HCT116 (cell line): Measurements from ENCODE around the gene METRN. TPM values are rescaled to one million over a fixed set of nuclear protein-coding genes. Genes with fewer than 3 reads are reported as not detected.

Experiments used
- ATAC-seq: fragments of 200-7000 bp; cut with Tn5 transposase; 2 replicates; pipeline ENCODE4 v1.9.1; 2020; ENCODE audit warnings: mild to moderate bottlenecking, moderate library complexity
- BruUV-seq: library from RNA; stranded (reverse); fragments of 400-500 nt; replicated peaks from 2 replicates; lab custom pipeline; 2021; lab: Mats Ljungman, UMichigan
- CTCF ChIA-PET: fragments of 300-600 bp; sonication (Branson Sonifier 250); formaldehyde crosslinking; loops from one replicate; lab custom pipeline; 2021; ENCODE audit warnings: antibody characterized with exemption; lab: Charles Lee
- POLR2A ChIA-PET: fragments of 300-600, 350-600 bp; sonication (Branson Sonifier 250); formaldehyde crosslinking; loops from one replicate; lab custom pipeline; 2021; ENCODE audit warnings: antibody characterized with exemption; lab: Charles Lee
- RAD21 ChIA-PET, 2 experiments: fragments of 300-600 bp; sonication (Branson Sonifier 250); formaldehyde crosslinking; loops; one replicate each; lab custom pipeline; 2023; ENCODE audit warnings: low total read pairs in 2 of 2; ENCODE audit not compliant: uncharacterized antibody in 2 of 2, unreplicated experiment in 2 of 2, low non-redundant PET in 1 of 2; lab: Charles Lee
- DNase-seq: peaks from one replicate; pipeline ENCODE4 v3.0.0-alpha.2; 2010; ENCODE audit warnings: low read depth, low spot score
- H2AFZ ChIP-seq: fragments of 200-600 bp; shearing (Covaris generic), sonication (generic); 2 replicates; pipeline ENCODE4 v1.6.1; 2017; ENCODE audit warnings: low read depth, mixed run types, mixed read lengths, antibody characterized with exemption, low read length; ENCODE audit not compliant: poor library complexity, severe bottlenecking
- H3K27ac ChIP-seq: 2 replicates; pipeline ENCODE4 v1.5.1; 2012; ENCODE audit warnings: low read depth, low read length
- H3K27me3 ChIP-seq: fragments of 200-600 bp; sonication (generic); 2 replicates; pipeline ENCODE4 v1.6.1; 2016; ENCODE audit warnings: mixed run types, low read length, mixed read lengths; ENCODE audit not compliant: insufficient read depth
- H3K36me3 ChIP-seq, 2 experiments: fragments of 200-500 bp in 1 of 2; fragments of 200-600 bp in 1 of 2; sonication (Bioruptor generic) in 1 of 2; sonication (generic) in 1 of 2; 2 replicates each; pipeline versions ENCODE4 v1.5.1 to v1.6.1; 2014 to 2016; ENCODE audit warnings: low read length in 2 of 2, inconsistent platforms in 1 of 2, mixed read lengths in 1 of 2, mixed run types in 1 of 2; ENCODE audit not compliant: insufficient read depth in 2 of 2, control insufficient read depth in 1 of 2
- H3K4me1 ChIP-seq, 2 experiments: fragments of 200-600 bp in 1 of 2; sonication (generic) in 1 of 2; 2 replicates each; pipeline versions ENCODE4 v1.5.1 to v1.6.1; 2012 to 2017; ENCODE audit warnings: low read length in 2 of 2, inconsistent platforms in 1 of 2, mild to moderate bottlenecking in 1 of 2, mixed read lengths in 1 of 2, mixed run types in 1 of 2, moderate library complexity in 1 of 2; ENCODE audit not compliant: insufficient read depth in 2 of 2, control insufficient read depth in 1 of 2
- H3K4me2 ChIP-seq: fragments of 200-600 bp; sonication (generic); 2 replicates; pipeline ENCODE4 v1.6.1; 2017; ENCODE audit warnings: mixed run types, low read length, mixed read lengths
- H3K4me3 ChIP-seq, 2 experiments: fragments of 200-600 bp in 1 of 2; sonication (generic) in 1 of 2; replicated peaks in 1 of 2; 2 replicates each; pipeline ENCODE4 v1.5.1; 2011 to 2016; ENCODE audit warnings: low read length in 2 of 2, control low read depth in 1 of 2, low read depth in 1 of 2, mild to moderate bottlenecking in 1 of 2, mixed read lengths in 1 of 2, mixed run types in 1 of 2
- H3K79me2 ChIP-seq: fragments of 200-600 bp; sonication (generic); 2 replicates; pipeline ENCODE4 v1.6.1; 2017; ENCODE audit warnings: mild to moderate bottlenecking, mixed run types, low read length, moderate library complexity, mixed read lengths; ENCODE audit not compliant: insufficient read depth
- H3K9ac ChIP-seq: fragments of 200-600 bp; sonication (generic); 2 replicates; pipeline ENCODE4 v1.6.1; 2016; ENCODE audit warnings: low read length, mixed read lengths
- H3K9me2 ChIP-seq: fragments of 200-600 bp; sonication (generic), shearing (Covaris generic); 2 replicates; pipeline ENCODE4 v1.6.1; 2017; ENCODE audit warnings: mixed run types, mild to moderate bottlenecking, moderate library complexity; ENCODE audit not compliant: insufficient read depth
- H3K9me3 ChIP-seq, 2 experiments: fragments of 200-500 bp in 1 of 2; fragments of 200-600 bp in 1 of 2; sonication (Bioruptor generic) in 1 of 2; sonication (generic) in 1 of 2; 2 replicates each; pipeline ENCODE4 v1.6.1; 2014 to 2017; ENCODE audit warnings: low read length in 2 of 2, mixed read lengths in 2 of 2, inconsistent platforms in 1 of 2, low read depth in 1 of 2, mild to moderate bottlenecking in 1 of 2, mixed run types in 1 of 2, moderate library complexity in 1 of 2; ENCODE audit not compliant: control insufficient read depth in 1 of 2, insufficient read depth in 1 of 2
- H4K20me1 ChIP-seq: fragments of 200-600 bp; sonication (generic), shearing (Covaris generic); 2 replicates; pipeline ENCODE4 v1.6.1; 2017; ENCODE audit warnings: mixed run types, mild to moderate bottlenecking, moderate library complexity; ENCODE audit not compliant: insufficient read depth
- CEBPB ChIP-seq: IDR thresholded peaks from 2 replicates; pipeline ENCODE4 v1.6.1; 2012; ENCODE audit warnings: low read depth
- EGR1 ChIP-seq: IDR thresholded peaks from 2 replicates; pipeline ENCODE4 v1.6.1; 2012; ENCODE audit warnings: low read depth
- ELF1 ChIP-seq: IDR thresholded peaks from 2 replicates; pipeline ENCODE4 v1.6.1; 2012; ENCODE audit warnings: low read depth, borderline replicate concordance
- EZH2 ChIP-seq: fragments of 200-600 bp; sonication (generic); IDR thresholded peaks from 2 replicates; pipeline ENCODE4 v1.6.1; 2017; ENCODE audit warnings: antibody characterized with exemption, mixed run types
- FOSL1 ChIP-seq: IDR thresholded peaks from 2 replicates; pipeline ENCODE4 v1.6.1; 2012; ENCODE audit warnings: low read depth
- JUND ChIP-seq: IDR thresholded peaks from 2 replicates; pipeline ENCODE4 v1.6.1; 2012
- POLR2A ChIP-seq: IDR thresholded peaks from 2 replicates; pipeline ENCODE4 v1.7.0; 2011; ENCODE audit warnings: borderline replicate concordance; ENCODE audit not compliant: insufficient read depth, insufficient read length; ENCODE audit errors: extremely low read depth
- POLR2AphosphoS5 ChIP-seq: IDR thresholded peaks from 2 replicates; pipeline ENCODE4 v1.6.1; 2011; ENCODE audit warnings: mild to moderate bottlenecking, low read depth, low read length, moderate library complexity
- RAD21 ChIP-seq: IDR thresholded peaks from 2 replicates; pipeline ENCODE4 v1.6.1; 2012; ENCODE audit warnings: low read depth, mild to moderate bottlenecking
- SP1 ChIP-seq: IDR thresholded peaks from 2 replicates; pipeline ENCODE4 v1.6.1; 2012; ENCODE audit warnings: low read depth
- SRF ChIP-seq: IDR thresholded peaks from 2 replicates; pipeline ENCODE4 v1.6.1; 2012; ENCODE audit warnings: low read depth
- TCF7L2 ChIP-seq: IDR thresholded peaks from 2 replicates; pipeline ENCODE4 v1.7.0; 2011; ENCODE audit warnings: borderline replicate concordance, inconsistent platforms; ENCODE audit not compliant: insufficient read depth, insufficient read length; ENCODE audit errors: extremely low read depth
- YY1 ChIP-seq: IDR thresholded peaks from 2 replicates; pipeline ENCODE4 v1.6.1; 2011; ENCODE audit warnings: low read length, low read depth, moderate library complexity, mild to moderate bottlenecking; ENCODE audit not compliant: insufficient replicate concordance; ENCODE audit errors: extremely low read depth
- ZBTB33 ChIP-seq: IDR thresholded peaks from 2 replicates; pipeline ENCODE4 v1.6.1; 2011; ENCODE audit warnings: mild to moderate bottlenecking, low read length, moderate library complexity; ENCODE audit not compliant: insufficient replicate concordance; ENCODE audit errors: extremely low read depth
- ZFX ChIP-seq: fragments of 450-650 bp; IDR thresholded peaks from 2 replicates; pipeline ENCODE4 v1.6.1; 2017
- ZNF274 ChIP-seq: fragments of 200-500 bp; sonication (Bioruptor generic); IDR thresholded peaks from 2 replicates; pipeline ENCODE4 v1.6.1; 2014; ENCODE audit warnings: mild to moderate bottlenecking, low read depth, low read length, inconsistent platforms
- intact Hi-C: fragments of 100-400 bp; cut with micrococcal nuclease; formaldehyde crosslinking; loops from 2 replicates; pipeline ENCODE4 v1.10.0; 2022
- total RNA-seq: library from RNA; stranded (reverse); gene quantifications from one replicate; pipeline ENCODE4 v1.2.1, GENCODE V29; 2021; ENCODE audit not compliant: unreplicated experiment
- TF ChIP-seq, protein P1 (sequence below), 3 experiments: fragments of 200-600 bp in 1 of 3; sonication (generic) in 1 of 3; IDR thresholded peaks in 2 of 3; conservative IDR thresholded peaks in 1 of 3; 2 replicates each; pipeline ENCODE4 v1.5.1; 2012 to 2017; ENCODE audit warnings: low read depth in 2 of 3, low read length in 2 of 3, antibody characterized with exemption in 1 of 3, borderline replicate concordance in 1 of 3, control low read depth in 1 of 3, mild to moderate bottlenecking in 1 of 3, mixed read lengths in 1 of 3, mixed run types in 1 of 3, moderate library complexity in 1 of 3; ENCODE audit not compliant: insufficient read depth in 1 of 3
- TF ChIP-seq, protein P2 (sequence below): IDR thresholded peaks from 2 replicates; pipeline ENCODE4 v1.6.1; 2012
- TF ChIP-seq, protein P3 (sequence below): IDR thresholded peaks from 2 replicates; pipeline ENCODE4 v1.6.1; 2012; ENCODE audit warnings: low read depth

The METRN gene
- total RNA-seq, 1 experiment from 2014 or later = 193 TPM

GRCh38 chr16:678209-678857 is 36.6 kb upstream of the METRN start:
- no peak for DNase-seq
- Histone ChIP-seq H3K27ac (peak overlapping the region; percentile 75; the same call in 1 of the 2 replicates), H3K9me3 (no peaks in the 10 kb centered on the region), H3K4me2 (no peak overlapping the region), H3K4me1 (peaks cover 11 to 35% of the 10 kb centered on the region in 2 experiments), H4K20me1 (no peaks in the 10 kb centered on the region), H3K79me2 (peaks cover 29% of the 10 kb centered on the region), H2AFZ (no peak overlapping the region), H3K9me2 (no peaks in the 10 kb centered on the region), H3K36me3 (peaks cover 0 to 24% of the 10 kb centered on the region in 2 experiments; a peak in 2 of 4 replicates), H3K9ac (no peak overlapping the region), H3K27me3 (no peaks in the 10 kb centered on the region), H3K4me3 (no peak overlapping the region)
- ChIA-PET POLR2A (interaction anchor here (0.6 kb wide), 1 partner anchor 143 kb away, joined by 4 read pairs; no protein-coding TSS in a partner anchor), RAD21 (no interaction called here), CTCF (interaction anchor here (1.0 kb wide), 1 partner anchor 30 kb away, joined by 5 read pairs; the partner anchor contains the start of gene WDR90)
- no peak for ATAC-seq
- no TSS peak for BruUV-seq
- no peak for TF ChIP-seq ZNF274
- TF ChIP-seq ZFX = no peak
- no peak for TF ChIP-seq ELF1
- no peak for TF ChIP-seq POLR2A
- TF ChIP-seq SP1 = no peak
- TF ChIP-seq, protein P1, sequence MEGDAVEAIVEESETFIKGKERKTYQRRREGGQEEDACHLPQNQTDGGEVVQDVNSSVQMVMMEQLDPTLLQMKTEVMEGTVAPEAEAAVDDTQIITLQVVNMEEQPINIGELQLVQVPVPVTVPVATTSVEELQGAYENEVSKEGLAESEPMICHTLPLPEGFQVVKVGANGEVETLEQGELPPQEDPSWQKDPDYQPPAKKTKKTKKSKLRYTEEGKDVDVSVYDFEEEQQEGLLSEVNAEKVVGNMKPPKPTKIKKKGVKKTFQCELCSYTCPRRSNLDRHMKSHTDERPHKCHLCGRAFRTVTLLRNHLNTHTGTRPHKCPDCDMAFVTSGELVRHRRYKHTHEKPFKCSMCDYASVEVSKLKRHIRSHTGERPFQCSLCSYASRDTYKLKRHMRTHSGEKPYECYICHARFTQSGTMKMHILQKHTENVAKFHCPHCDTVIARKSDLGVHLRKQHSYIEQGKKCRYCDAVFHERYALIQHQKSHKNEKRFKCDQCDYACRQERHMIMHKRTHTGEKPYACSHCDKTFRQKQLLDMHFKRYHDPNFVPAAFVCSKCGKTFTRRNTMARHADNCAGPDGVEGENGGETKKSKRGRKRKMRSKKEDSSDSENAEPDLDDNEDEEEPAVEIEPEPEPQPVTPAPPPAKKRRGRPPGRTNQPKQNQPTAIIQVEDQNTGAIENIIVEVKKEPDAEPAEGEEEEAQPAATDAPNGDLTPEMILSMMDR (IDR thresholded peaks at IDR 0.05 in 2 of 3, conservative IDR thresholded peaks at IDR 0.05 in 1 of 3; ENCODE audit: borderline replicate concordance in 1 of 3, insufficient read depth in 1 of 3, low read depth in 2 of 3, low read length in 2 of 3) = no peak
- TF ChIP-seq YY1 = no peak
- TF ChIP-seq ZBTB33 = no peak
- TF ChIP-seq EZH2 = no peak
- TF ChIP-seq TCF7L2 = no peak
- no peak for TF ChIP-seq POLR2AphosphoS5
- TF ChIP-seq CEBPB = no peak
- no peak for TF ChIP-seq SRF
- no peak for TF ChIP-seq JUND
- TF ChIP-seq, protein P2, sequence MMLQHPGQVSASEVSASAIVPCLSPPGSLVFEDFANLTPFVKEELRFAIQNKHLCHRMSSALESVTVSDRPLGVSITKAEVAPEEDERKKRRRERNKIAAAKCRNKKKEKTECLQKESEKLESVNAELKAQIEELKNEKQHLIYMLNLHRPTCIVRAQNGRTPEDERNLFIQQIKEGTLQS = no peak
- no peak for TF ChIP-seq EGR1
- no peak for TF ChIP-seq FOSL1
- TF ChIP-seq, protein P3, sequence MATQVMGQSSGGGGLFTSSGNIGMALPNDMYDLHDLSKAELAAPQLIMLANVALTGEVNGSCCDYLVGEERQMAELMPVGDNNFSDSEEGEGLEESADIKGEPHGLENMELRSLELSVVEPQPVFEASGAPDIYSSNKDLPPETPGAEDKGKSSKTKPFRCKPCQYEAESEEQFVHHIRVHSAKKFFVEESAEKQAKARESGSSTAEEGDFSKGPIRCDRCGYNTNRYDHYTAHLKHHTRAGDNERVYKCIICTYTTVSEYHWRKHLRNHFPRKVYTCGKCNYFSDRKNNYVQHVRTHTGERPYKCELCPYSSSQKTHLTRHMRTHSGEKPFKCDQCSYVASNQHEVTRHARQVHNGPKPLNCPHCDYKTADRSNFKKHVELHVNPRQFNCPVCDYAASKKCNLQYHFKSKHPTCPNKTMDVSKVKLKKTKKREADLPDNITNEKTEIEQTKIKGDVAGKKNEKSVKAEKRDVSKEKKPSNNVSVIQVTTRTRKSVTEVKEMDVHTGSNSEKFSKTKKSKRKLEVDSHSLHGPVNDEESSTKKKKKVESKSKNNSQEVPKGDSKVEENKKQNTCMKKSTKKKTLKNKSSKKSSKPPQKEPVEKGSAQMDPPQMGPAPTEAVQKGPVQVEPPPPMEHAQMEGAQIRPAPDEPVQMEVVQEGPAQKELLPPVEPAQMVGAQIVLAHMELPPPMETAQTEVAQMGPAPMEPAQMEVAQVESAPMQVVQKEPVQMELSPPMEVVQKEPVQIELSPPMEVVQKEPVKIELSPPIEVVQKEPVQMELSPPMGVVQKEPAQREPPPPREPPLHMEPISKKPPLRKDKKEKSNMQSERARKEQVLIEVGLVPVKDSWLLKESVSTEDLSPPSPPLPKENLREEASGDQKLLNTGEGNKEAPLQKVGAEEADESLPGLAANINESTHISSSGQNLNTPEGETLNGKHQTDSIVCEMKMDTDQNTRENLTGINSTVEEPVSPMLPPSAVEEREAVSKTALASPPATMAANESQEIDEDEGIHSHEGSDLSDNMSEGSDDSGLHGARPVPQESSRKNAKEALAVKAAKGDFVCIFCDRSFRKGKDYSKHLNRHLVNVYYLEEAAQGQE = no peak
- no peak for TF ChIP-seq RAD21
- intact Hi-C loops = no loop called here
